DND-41 (cell line): ENCODE data around the gene TRHDE.

ENCODE experiments used
- ATAC-seq: fragments of 200-7000 bp; cut with Tn5 transposase; 3 replicates; pipeline ENCODE4 v1.9.1; 2021; ENCODE audit warnings: low read depth; ENCODE audit not compliant: insufficient read depth
- DNase-seq: peaks from one replicate; pipeline ENCODE4 v3.0.0-alpha.2; 2020
- H2AFZ ChIP-seq: 2 replicates; pipeline ENCODE4 v1.6.0; 2012; ENCODE audit warnings: low read depth, low read length
- H3K27ac ChIP-seq: 2 replicates; pipeline ENCODE4 v1.5.1; 2012; ENCODE audit warnings: low read length, inconsistent platforms
- H3K27me3 ChIP-seq: fragments of 200-600 bp; sonication (generic); 2 replicates; pipeline ENCODE4 v1.6.0; 2012; ENCODE audit warnings: low read length, mild to moderate bottlenecking, inconsistent platforms; ENCODE audit not compliant: insufficient read depth, poor library complexity
- H3K36me3 ChIP-seq: 2 replicates; pipeline ENCODE4 v1.5.1; 2012; ENCODE audit warnings: low read length, inconsistent platforms; ENCODE audit not compliant: insufficient read depth
- H3K4me1 ChIP-seq: 2 replicates; pipeline ENCODE4 v1.5.1; 2012; ENCODE audit warnings: mild to moderate bottlenecking, low read length; ENCODE audit not compliant: insufficient read depth
- H3K4me2 ChIP-seq: 2 replicates; pipeline ENCODE4 v1.6.0; 2012; ENCODE audit warnings: mild to moderate bottlenecking, moderate library complexity, low read length, inconsistent platforms; ENCODE audit not compliant: insufficient read depth
- H3K4me3 ChIP-seq, 2 experiments: fragments of 200-600 bp in 1 of 2; shearing (Covaris generic) in 1 of 2; 2 replicates each; pipeline ENCODE4 v1.5.1; 2012 to 2016; ENCODE audit warnings: inconsistent platforms in 2 of 2, low read length in 2 of 2, mild to moderate bottlenecking in 2 of 2, low read depth in 1 of 2, moderate library complexity in 1 of 2
- H3K79me2 ChIP-seq: 2 replicates; pipeline ENCODE4 v1.6.0; 2012; ENCODE audit warnings: low read length, inconsistent platforms; ENCODE audit not compliant: insufficient read depth
- H3K9ac ChIP-seq: 2 replicates; pipeline ENCODE4 v1.6.0; 2012; ENCODE audit warnings: low read depth, mild to moderate bottlenecking, inconsistent platforms, low read length, moderate library complexity
- H3K9me3 ChIP-seq: 2 replicates; pipeline ENCODE4 v1.5.1; 2012; ENCODE audit warnings: low read length, moderate library complexity, mild to moderate bottlenecking, inconsistent platforms; ENCODE audit not compliant: insufficient read depth, severe bottlenecking
- H4K20me1 ChIP-seq: 2 replicates; pipeline ENCODE4 v1.6.0; 2012; ENCODE audit warnings: low read length; ENCODE audit not compliant: insufficient read depth
- CTCF ChIP-seq: IDR thresholded peaks from 2 replicates; pipeline ENCODE4 v1.5.1; 2012; ENCODE audit warnings: borderline replicate concordance, low read length, moderate library complexity, mild to moderate bottlenecking; ENCODE audit not compliant: poor library complexity, severe bottlenecking; ENCODE audit errors: extremely low read depth
- EZH2 ChIP-seq: IDR thresholded peaks from 3 replicates; pipeline ENCODE4 v1.6.1; 2012; ENCODE audit warnings: borderline replicate concordance, low read depth, mild to moderate bottlenecking, moderate library complexity, low read length, inconsistent platforms; ENCODE audit not compliant: severe bottlenecking

The TRHDE gene

GRCh38 chr12:72432037-72432604, 160.0 kb downstream of the TRHDE start:
- no peak overlapping the region for H3K4me3 ChIP-seq
- no peak overlapping the region for H3K27ac ChIP-seq
- no peak for ATAC-seq
- H4K20me1 ChIP-seq, result no peaks in the 10 kb centered on the region
- H3K9me3 ChIP-seq, result no peaks in the 10 kb centered on the region
- H3K9ac ChIP-seq, result no peak overlapping the region
- no peak overlapping the region for H3K4me2 ChIP-seq
- no peak overlapping the region for H2AFZ ChIP-seq
- H3K4me1 ChIP-seq, result no peaks in the 10 kb centered on the region
- no peaks in the 10 kb centered on the region for H3K79me2 ChIP-seq
- DNase-seq, result no peak
- no peaks in the 10 kb centered on the region for H3K36me3 ChIP-seq
- H3K27me3 ChIP-seq, result no peaks in the 10 kb centered on the region
- no peak for TF ChIP-seq EZH2
- TF ChIP-seq CTCF, result no peak

- Histone ChIP-seq H3K9ac (no peak overlapping the region), H3K79me2 (no peaks in the 10 kb centered on the region), H4K20me1 (no peaks in the 10 kb centered on the region), H3K9me3 (no peaks in the 10 kb centered on the region), H3K4me3 (no peak overlapping the region), H3K27ac (no peak overlapping the region), H3K36me3 (no peaks in the 10 kb centered on the region), H3K4me1 (no peaks in the 10 kb centered on the region), H2AFZ (no peak overlapping the region), H3K27me3 (no peaks in the 10 kb centered on the region), H3K4me2 (no peak overlapping the region)
- ATAC-seq, result no peak
- no peak for DNase-seq
- TF ChIP-seq CTCF, result no peak
- no peak for TF ChIP-seq EZH2
Measured at GRCh38 chr12:72433298-72433697, 161.1 kb downstream of the TRHDE start.

- Histone ChIP-seq H4K20me1 (no peaks in the 10 kb centered on the region), H3K79me2 (no peaks in the 10 kb centered on the region)
Measured at GRCh38 chr12:72434999-72435398, 162.8 kb downstream of the TRHDE start.

More at GRCh38 chr12:72434999-72435398, 162.8 kb downstream of the TRHDE start:
- Histone ChIP-seq H3K9ac (no peak overlapping the region), H3K36me3 (no peaks in the 10 kb centered on the region), H3K4me3 (no peak overlapping the region), H3K27ac (no peak overlapping the region), H2AFZ (no peak overlapping the region), H3K4me1 (no peaks in the 10 kb centered on the region), H3K4me2 (no peak overlapping the region), H3K9me3 (no peaks in the 10 kb centered on the region), H3K27me3 (no peaks in the 10 kb centered on the region)
- DNase-seq (no peak), ATAC-seq (no peak)
- no peak for TF ChIP-seq EZH2
- TF ChIP-seq CTCF, result no peak
